LoVo (cell line): Measurements from ENCODE around the gene CPEB3.
"Not testable (repeated sequence)": the region's sequence is repeated elsewhere in the genome, so short reads cannot be mapped to it uniquely, and the experiment has no call there.

Experiments
- DNase-seq: peaks from one replicate; pipeline ENCODE4 v3.0.0-alpha.2; 2016; ENCODE audit warnings: low spot score

The CPEB3 gene

DNA sequence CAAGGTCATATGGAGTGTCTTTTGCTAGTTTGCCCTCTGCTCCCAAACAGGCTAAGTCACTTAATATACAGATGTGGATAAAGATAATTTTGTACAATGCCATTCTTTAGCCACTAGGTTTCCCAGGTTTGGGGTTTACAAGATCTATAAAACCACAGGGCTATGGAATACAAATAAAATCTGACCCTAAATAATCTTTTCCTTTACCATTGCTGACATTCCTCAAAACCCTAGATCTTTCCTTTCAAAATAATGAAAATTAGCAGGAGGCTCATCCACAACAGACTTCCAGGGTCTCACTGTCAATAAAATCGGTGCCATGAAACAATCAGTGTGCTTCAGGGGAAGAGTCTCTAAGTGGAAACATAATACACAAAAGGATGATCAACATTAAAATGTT, 148.4 kb downstream of the CPEB3 start:
- DNase-seq: no peak

- not testable (repeated sequence) for DNase-seq
These were observed 149.7 kb downstream of the CPEB3 start for GRCh38 chr10:92141147-92141546.

- not testable (repeated sequence) for DNase-seq
These were observed 156.8 kb downstream of the CPEB3 start for GRCh38 chr10:92134049-92134448.

GRCh38 chr10:92131275-92131820, 159.5 kb downstream of the CPEB3 start:
- DNase-seq: no peak

DNA sequence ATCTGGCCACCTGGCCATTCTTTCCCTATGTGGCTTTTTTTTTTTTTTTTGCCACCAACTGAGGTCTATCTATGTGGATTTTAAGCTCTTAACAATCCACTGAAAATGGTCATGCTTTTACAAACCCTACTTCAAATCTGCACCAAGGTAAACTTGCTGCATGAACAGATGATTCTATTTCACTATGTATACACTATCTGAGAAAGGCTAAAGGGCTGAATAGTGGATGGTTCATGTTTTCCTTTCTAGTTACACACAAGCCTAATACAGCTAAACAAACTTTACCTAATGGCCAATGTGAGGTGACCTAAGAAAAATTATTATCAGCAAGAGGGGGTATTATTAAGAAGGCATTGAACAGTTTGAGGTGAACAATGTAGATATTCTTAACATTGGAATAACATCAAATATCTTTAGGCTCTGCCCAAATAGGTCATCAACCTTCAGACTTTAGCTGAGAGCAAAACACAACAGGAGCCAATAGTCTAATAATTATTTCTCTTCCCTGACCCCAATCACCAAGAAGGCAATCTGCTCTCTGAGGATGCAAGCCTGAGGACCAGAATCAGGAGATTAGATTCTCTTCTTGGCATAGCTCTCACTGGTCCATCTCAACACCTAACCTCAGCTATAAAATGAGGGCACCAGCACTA, 160.1 kb downstream of the CPEB3 start:
- DNase-seq: no peak

DNA sequence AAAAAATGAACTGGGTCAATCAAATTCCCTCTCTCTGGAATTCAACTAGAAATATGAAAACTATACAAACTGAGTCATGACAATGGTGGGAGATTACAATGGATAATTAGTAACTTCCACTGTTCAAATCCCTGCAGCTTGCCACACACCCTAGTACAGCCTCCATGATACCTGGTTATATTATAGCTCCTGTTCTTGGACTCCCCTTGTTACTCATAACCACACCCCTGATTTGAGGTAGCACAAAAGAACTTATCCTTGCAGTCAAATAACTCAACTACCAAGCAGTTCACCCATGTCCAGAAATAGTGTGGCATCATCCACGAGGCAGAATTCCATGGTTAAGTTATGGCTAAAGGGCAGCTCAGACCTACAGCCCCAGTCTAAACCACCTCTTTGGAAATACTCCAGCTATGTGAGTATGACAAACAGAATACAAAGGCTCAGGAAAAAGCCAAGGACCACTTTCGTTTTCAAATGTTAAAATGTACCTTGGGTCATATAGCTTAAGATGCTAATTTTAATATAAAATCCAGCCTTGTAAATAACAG, 164.7 kb downstream of the CPEB3 start:
- DNase-seq: no peak

DNA sequence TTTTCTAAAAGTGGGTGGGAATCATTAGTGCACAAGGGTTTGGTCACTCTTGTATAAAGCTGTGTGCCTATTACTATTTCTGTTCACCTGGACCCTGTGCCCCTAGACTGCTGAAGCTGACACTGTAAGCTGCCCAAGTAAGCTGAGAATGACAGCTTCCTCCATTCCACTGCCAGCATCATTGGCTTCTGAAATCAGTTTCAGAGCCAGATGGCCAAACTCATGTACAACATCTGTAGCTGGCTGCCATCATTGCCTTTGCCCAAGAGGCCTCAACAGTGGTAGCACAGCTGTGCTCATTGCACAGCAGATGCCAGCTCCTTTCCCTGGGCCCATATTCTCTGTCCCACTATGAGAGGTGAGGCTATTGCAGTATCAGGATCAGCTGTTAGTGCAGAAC, 165.7 kb downstream of the CPEB3 start:
- no peak for DNase-seq

GRCh38 chr10:92124616-92125143, 166.2 kb downstream of the CPEB3 start:
- no peak for DNase-seq

DNA sequence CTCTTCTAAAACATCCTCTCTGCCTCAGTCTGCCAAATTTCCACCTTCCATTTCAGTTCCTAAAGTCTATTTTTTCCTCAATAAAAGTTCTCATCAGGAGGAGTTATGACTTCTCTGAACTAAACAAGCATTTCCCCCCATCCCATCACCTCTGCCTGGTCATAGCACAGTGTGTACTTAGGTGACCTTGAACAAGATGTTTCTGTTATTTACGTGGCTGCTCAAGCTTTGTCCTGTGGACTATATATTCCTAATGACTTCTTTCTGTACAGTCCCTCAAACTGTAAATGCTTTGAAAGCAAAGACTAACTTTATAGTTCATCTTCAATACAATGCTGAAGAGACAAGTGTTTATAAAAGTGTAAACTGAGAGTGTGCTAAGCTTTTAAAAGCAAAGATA, 166.9 kb downstream of the CPEB3 start:
- no peak for DNase-seq

- DNase-seq: no peak
These were observed 167.9 kb downstream of the CPEB3 start for GRCh38 chr10:92122941-92123450.

GRCh38 chr10:92121686-92122492, 169.0 kb downstream of the CPEB3 start:
- no peak for DNase-seq

DNA sequence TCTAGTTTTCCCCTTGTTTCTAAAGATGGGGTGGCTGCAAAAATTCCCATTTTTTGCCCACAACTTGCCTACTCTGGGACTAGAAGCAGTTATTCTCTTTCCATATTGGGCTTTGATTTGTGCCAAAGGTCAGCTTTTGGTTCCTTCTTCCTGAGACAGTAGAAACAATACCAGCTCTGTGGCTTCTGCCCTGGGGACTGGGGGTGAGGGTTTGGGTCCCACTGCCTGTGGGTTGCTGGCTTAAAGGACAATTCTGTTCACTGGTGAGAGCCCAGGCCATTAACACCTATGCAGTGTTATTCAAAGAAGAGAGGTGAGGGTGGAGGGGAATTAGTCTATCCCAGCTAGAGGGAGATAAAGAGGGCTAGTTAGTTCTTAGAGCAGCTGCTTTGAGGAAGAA, 171.5 kb downstream of the CPEB3 start:
- DNase-seq: no peak

- DNase-seq: not testable (repeated sequence)
These were observed 176.0 kb downstream of the CPEB3 start for GRCh38 chr10:92114917-92115316.

DNA sequence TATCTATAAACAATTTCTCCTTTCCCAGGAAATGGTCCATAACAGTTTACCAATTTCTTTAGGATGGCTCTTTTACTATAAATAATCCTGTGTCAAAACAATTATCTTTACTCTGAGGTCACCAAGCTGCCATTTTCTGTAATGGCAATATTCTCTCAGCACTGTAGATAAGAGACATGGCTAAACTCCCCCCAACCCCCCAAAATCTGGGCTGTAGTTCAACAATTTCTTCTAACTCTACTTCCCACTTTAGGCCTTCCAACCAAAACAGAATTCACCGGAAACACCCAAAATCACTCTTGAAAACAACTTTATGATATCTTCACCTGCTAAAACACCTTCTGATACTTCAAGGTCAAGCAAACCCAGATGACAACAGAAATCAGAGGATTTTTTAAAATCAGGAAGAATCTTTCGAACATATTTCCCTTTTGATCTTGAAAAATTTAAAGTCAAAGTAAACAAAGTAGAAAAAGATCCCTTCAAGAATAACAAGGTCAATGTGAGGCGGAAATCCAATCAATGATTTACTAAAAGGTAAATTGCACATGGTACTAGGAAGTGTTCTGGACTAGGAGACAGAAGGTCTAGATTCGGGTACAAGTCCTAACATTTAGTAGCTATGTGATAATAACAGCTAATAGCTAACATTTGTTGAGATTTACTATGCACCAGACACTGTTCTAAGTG, 176.8 kb downstream of the CPEB3 start:
- DNase-seq: no peak

DNA sequence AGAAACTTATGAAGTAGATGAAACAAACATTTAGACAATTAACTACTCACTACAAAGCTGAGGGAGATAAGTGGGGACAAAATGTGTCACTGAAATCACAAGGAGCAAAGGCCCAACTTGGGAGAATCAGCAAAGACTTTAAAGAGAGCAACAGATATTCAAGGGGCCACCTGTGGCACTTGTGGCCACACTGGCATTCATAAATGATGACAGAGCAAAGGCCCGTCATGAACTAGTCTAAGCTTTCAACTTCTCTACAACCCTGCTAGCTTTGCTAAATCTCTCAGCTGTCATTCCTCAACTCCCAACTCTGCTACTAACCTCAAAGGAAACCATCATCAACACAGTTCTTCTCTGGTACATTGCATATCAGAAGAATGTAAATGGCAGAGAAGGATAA, 178.4 kb downstream of the CPEB3 start:
- DNase-seq: no peak

GRCh38 chr10:92111336-92111939, 179.4 kb downstream of the CPEB3 start:
- no peak for DNase-seq

- DNase-seq: no peak
These were observed 180.7 kb downstream of the CPEB3 start for GRCh38 chr10:92110039-92110794.

GRCh38 chr10:92108747-92109146, 182.1 kb downstream of the CPEB3 start:
- no peak for DNase-seq

GRCh38 chr10:92108120-92108519, 182.8 kb downstream of the CPEB3 start:
- DNase-seq: no peak

- DNase-seq: no peak
These were observed 187.3 kb downstream of the CPEB3 start for GRCh38 chr10:92103376-92104090.
